A172 (cell line): ENCODE data around the gene SLC35D2. TPM values are rescaled to one million over a fixed set of nuclear protein-coding genes. Genes with fewer than 3 reads are reported as not detected.
"Not testable (repeated sequence)": the region's sequence is repeated elsewhere in the genome, so short reads cannot be mapped to it uniquely, and the experiment has no call there.

Experiments used
- DNase-seq: peaks from one replicate; pipeline ENCODE4 v3.0.0-alpha.2; 2015; ENCODE audit warnings: low spot score
- total RNA-seq: library from RNA; depleted of rRNA; stranded (reverse); fragments of >200 nt; shearing (Covaris generic); gene quantifications from 2 replicates; pipeline ENCODE4 v1.2.3, GENCODE V29; 2014; rRNA removed

SLC35D2 gene
- total RNA-seq, 1 experiment from 2014 or later = 47.9 TPM

- DNase-seq = peak; percentile 56
Observed at GRCh38 chr9:96317335-96317980, 66.1 kb downstream of the SLC35D2 start.

- no peak for DNase-seq
Observed at GRCh38 chr9:96309850-96310249, 73.7 kb downstream of the SLC35D2 start.

GRCh38 chr9:96306958-96307357 lies 76.6 kb downstream of the SLC35D2 start:
- not testable (repeated sequence) for DNase-seq

- no peak for DNase-seq
Observed at GRCh38 chr9:96305171-96305570, 78.3 kb downstream of the SLC35D2 start.

- no peak for DNase-seq
Observed at GRCh38 chr9:96304230-96304629, 79.3 kb downstream of the SLC35D2 start.

- DNase-seq = peak; percentile 19
Observed at GRCh38 chr9:96302021-96302420, 81.5 kb downstream of the SLC35D2 start, which contains the start of gene HSD17B3. HSD17B3 (minus strand) TSS chr9:96302176; CDS start chr9:96302104, 72 bp downstream.

GRCh38 chr9:96299823-96300222 lies 83.7 kb downstream of the SLC35D2 start:
- peak; percentile 55 for DNase-seq

GRCh38 chr9:96294159-96294545 lies 89.4 kb downstream of the SLC35D2 start:
- no peak for DNase-seq

- DNase-seq = peak; percentile 10
Observed at GRCh38 chr9:96293498-96294158, 89.9 kb downstream of the SLC35D2 start.

GRCh38 chr9:96289392-96289791 lies 94.1 kb downstream of the SLC35D2 start:
- DNase-seq = no peak

GRCh38 chr9:96281641-96282040 lies 101.9 kb downstream of the SLC35D2 start:
- no peak for DNase-seq

GRCh38 chr9:96279932-96280331 lies 103.6 kb downstream of the SLC35D2 start:
- DNase-seq = no peak

GRCh38 chr9:96274939-96275338 lies 108.6 kb downstream of the SLC35D2 start:
- no peak for DNase-seq

Other genes starting within 250 kb of the SLC35D2 start
- gene HSD17B3, start 81.5 kb downstream of the SLC35D2 start, total RNA-seq = not detected in 2 replicates
- 33.7 and 37.6 TPM in 2 replicates for gene ZNF367, start 34.7 kb upstream of the SLC35D2 start, total RNA-seq
- gene HABP4, start 66.5 kb upstream of the SLC35D2 start, total RNA-seq = 41.0 and 51.5 TPM in 2 replicates
- 24.0 and 27.1 TPM in 2 replicates for gene CDC14B, start 236.1 kb upstream of the SLC35D2 start, total RNA-seq